GM19438 (cell line): ENCODE data around the gene PLEKHA5.
A peak's percentile ranks its signal among the peaks of the same experiment; 100 is the strongest.
"Not testable (repeated sequence)": the region's sequence is repeated elsewhere in the genome, so short reads cannot be mapped to it uniquely, and the experiment has no call there.

Experiments used
- ATAC-seq: cut with Tn5 transposase; IDR thresholded peaks from one replicate; pipeline ENCODE4 v1.9.1; 2021; ENCODE audit warnings: low read depth; ENCODE audit not compliant: unreplicated experiment

The PLEKHA5 gene

DNA sequence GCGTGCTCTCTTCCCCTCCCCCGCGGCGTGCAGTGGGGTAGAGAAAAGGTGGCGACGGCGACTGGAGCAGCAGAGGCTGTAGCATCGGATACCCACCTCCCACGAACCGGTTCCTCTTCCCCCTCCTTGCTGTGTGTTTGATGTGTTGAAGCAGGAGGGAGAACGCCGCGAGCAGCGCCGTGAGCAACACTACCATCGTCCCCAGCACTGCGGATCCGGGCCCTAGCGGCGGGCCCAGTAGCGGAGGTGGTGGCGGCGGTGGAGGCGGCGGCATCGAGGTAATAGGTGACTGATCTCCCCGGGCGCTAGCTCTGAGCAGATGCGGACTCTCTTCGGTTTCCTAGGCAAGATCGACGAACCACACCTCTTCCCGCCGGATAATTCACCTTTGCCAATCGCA, 176.8 kb downstream of the PLEKHA5 start:
- no peak for ATAC-seq

DNA sequence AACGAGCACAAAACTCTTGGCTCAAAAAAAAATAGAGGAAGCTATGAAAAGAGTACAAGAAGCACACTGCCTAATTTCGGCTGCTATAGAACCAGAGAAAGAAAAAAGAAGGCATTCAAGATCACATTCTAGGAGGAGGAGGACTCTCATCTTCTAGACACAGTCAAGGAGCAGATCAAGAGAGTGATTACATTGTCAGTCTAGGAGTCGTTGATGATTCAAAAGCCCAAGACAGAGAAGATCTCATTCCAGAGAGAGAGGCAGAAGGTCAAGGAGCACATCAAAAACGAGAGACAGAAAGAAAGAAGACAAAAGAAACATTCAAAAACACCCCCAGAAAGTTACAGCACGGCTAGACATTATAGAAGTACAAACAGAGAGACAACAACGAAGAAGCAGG, 177.9 kb downstream of the PLEKHA5 start:
- ATAC-seq = no peak

DNA sequence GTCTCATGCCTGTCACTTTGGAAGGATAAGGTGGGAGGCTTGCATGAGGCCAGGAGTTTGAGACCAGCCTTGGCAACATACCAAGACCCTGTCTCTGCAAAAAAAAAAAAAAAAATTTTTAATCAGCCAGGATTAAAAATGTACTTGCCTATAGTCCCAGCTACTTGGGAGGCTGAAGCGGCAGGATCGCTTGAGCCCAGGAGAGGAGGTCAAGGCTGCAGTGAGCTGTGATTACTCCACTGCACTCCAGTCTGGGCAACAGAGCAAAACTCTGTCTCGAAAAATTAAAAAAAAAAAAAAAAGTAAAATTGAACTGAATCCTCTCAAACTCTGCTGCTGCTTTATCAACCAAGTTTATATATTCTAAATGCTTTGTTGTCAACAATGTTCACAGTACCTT, 181.6 kb downstream of the PLEKHA5 start:
- no peak for ATAC-seq

DNA sequence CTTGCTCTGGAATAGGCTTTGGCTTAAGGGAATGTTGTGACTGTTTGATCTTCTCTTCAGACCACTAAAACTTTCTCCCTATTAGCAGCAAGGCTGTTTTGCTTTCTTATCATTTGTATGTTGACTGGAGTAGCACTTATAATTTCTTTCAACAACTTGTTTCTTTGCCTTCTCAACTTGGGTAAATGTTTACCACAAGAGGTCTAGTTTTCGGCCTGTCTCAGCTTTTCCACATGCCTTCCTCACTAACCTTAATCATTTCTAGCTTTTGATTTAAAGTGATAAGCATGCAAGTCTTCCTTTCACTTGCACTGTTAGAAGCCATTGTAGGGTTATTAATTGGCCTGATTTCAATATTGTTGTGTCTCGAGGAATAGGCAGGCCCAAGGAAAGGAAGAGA, 183.1 kb downstream of the PLEKHA5 start:
- no peak for ATAC-seq

DNA sequence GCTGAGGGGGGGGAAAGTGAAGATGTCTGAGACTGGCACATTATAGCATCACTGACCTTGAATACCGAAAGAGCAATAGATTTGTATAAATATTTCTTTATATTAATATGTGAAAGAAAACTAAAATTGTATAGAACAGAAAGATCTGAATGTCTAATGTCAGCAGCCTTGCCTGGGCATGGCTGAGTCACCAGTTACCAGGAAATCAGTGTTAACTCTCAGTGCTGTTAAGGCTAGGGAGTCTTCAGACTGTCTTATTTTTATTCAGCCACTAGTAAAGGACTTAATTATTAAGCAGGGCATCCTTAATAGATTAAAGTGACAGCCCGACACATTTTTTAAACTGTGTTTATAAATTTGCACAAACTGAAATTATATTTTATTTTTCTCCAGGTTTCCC, 186.9 kb downstream of the PLEKHA5 start:
- no peak for ATAC-seq

DNA sequence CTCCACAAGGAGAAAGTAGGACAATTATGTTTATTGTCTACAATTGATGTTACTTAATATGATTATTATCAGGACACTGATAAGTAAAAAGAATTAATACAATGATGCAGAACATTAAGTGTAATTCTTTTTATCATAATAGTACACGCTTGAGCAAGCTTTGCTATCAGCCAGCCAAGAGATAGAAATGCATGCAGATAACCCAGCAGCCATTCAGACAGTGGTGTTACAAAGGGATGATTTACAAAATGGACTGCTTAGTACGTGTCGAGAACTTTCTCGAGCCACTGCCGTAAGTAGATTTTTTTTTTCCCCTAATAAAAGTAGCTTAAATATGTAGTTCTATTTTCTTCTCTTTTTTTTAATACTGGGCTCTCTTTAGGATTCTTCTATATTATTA, 192.8 kb downstream of the PLEKHA5 start:
- no peak for ATAC-seq

DNA sequence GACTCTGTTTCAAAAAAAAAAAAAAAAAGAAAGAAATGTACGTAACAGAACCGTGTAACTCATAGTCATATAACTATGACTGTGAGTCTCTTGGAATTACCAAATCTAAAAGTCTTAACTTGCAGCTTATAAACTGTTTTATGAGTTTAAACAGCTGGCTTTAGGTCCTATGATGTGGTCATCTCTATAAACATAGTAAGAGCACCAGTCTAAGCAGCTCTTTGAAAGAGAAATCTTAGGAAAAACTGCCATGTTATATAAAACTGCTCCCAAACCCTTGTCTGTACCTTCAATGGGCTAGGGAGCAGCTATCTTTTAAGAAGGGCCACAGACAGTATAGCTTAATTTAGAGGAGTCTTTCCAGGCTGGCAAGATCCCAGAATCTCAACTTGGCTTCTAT, 194.3 kb downstream of the PLEKHA5 start:
- ATAC-seq = no peak

DNA sequence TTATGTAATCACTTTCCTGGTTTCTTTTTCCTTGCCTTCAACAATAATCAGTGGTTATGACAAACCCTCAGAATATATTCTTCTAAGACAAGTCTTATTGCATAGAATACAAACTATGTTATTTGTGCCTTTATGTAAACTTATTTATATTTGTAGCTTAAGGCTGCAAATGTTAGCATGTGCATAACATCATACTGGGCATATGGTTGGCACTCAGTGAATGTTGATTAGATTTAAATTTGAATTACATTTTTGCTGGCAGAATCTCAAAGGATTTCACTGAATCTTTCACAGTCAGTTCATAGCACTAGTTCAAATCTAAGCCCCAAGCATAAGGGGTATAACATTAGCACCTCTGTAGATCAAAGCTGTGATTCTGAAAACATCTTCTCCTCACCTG, 196.6 kb downstream of the PLEKHA5 start:
- ATAC-seq = no peak

DNA sequence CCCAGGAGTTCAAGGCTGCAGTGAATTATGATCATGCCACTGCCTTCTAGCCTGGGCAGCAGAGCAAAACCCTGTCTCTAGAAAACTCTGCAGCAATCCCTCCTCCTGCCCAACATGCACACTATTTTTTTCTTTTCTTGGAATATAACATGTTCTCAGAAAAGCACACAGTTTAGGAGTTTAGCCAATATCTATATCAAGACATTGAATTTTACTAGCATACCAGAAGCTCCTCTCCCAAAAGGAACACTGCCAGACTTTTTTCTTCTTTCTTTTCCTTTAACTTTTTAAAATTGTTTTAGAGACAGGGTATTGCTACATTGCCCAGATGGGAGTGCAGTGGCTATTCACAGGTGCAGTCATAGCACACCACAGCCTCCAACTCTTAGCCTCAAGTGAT, 202.7 kb downstream of the PLEKHA5 start:
- no peak for ATAC-seq

DNA sequence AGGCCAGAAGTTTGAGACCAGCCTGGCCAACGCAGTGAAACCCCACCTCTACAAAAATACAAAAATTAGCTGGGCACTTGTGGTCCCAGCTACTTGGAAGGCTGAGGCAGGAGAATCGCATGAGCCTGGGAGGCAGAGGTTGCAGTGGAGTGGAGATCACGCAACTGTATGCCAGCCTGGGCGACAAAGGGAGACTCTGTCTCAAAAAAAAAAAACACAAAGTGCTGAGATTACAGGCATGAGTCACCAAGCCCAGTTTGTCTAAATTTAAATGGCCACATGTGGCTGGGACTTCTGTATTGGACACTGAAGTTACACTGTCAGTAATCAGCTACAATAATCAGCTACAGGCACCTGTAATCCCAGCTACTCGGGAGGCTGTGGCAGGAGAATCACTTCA, 208.9 kb downstream of the PLEKHA5 start:
- no peak for ATAC-seq

DNA sequence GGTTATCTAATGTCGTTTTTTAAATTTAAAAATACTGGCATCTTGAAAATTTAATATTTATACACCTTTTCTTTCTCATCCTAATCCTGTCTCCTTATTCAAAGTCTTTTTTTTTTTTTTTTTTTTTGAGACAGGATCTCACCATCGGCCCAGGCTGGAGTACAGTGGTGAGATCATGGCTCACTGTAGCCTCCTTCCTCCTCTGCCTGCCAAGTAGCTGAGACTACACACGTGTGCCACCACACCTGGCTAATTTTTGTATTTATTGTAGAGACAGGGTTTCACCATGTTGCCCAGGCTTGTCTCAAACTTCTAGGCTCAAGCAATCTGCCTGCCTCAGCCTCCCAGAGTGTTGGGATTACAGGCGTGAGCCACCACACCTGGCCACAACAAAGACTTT, 221.3 kb downstream of the PLEKHA5 start:
- not testable (repeated sequence) for ATAC-seq

DNA sequence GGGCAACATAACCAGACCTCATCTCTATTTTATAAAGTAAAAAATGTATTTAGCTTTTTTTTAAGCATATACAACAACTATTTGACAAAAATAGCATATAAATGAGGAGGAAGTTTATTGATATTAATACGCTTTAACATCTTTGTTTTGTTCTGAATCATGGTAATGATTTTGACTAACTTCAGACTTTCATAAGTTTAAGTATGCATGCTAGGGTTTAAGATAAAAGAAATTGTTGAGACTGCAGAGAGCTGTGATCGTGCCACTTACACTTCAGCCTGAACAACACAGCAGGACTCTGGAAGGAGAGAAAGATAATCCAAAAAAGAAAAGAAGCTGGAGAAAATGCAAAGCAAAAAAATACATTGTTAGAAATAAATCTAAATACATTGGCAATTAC, 221.8 kb downstream of the PLEKHA5 start:
- no peak for ATAC-seq

DNA sequence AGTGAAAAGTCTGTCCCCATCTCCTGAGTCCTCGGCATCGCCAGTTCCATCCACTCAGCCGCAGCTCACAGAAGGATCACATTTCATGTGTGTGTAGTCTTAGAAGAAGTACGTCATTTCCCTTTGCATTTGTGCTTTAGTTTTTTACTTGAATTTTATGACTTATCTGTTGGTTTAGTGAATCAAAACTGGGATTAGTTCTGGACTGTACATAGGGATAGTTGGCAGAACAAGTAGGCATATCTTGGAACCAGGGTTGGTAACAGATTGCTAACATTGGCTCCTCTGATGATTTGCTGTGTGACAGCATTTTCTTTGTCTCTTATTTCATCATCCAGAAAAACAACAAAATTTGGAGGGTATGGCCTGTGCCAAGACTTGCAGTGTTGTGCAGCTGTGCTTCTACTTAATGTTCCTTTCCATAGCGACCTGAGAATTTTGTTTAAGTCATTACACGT, 240.2 kb downstream of the PLEKHA5 start:
- ATAC-seq = no peak

DNA sequence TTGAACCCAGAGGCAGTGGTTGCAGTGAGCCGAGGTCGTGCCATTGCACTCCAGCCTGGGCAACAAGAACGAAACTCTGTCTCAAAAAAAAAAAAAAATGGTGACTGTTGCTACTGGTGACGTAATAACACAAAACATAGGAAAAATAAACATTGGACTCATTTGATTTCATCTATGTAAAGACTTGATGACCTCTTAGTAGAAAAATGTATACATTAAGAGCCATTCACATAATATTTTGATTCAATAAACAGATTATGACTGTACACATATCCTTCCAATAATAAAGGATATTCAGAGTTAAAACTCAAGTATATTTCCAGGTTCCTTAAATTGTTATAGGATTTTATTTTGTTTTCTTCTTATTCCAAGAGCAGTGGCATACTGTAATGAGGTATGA, 244.1 kb downstream of the PLEKHA5 start:
- no peak for ATAC-seq

DNA sequence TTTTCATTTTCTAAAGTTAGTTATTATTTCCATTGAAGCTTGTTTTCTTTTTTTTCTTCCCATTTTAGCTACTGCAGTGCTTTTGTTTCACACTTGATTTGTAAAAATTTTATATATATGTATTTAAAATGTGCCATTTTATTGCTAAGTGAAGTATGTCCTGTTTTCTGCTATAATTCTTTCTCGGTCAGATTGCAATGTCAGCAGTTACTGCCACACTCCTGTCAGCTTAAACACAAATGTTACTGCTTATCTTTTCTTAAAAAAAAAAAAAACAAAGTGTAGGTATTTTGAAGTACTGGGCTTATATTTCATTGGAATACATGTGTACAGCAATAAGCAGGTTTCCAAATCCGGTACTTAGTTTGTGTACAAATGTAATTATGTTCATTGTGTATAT, 246.4 kb downstream of the PLEKHA5 start:
- no peak for ATAC-seq

DNA sequence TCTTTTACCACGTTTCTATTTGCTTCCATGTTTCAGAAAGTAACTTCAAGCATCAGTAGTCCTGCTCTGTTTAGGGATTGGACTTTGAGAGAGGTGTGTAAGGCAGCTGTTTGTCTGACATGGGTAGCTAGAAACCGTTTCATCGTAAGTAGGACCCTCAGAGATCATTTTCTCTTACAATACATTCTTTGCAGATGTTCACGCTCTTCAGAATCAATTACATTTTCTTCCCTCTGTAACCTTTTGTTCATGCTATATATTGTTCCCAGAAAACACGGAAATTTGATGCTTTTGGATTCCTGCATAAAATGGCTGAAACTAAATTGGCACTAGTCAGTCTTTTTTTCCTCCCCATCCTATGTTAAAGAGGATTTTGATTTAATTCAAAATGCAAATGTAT, 247.2 kb downstream of the PLEKHA5 start:
- ATAC-seq = no peak

DNA sequence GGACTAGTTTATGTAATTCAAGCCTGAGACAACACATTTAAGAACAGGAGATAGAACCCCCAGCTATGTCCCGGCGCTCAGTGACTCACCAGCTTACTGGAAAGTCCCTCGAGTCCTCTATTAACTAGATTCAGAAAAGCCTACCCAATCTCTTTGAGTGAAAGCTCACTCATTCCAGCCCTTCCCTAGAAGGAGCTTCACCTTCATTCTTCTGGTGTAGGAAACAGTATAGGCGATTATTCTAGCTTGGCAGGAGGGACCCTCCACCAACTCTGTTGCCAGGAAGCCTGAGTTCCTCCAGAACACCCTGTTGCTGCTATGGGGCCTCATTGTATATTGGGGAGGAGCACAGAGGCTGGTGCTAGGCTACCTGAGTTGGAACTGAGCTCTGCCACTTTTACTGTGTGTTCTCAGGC, 252.6 kb downstream of the PLEKHA5 start:
- ATAC-seq = peak; percentile 92

DNA sequence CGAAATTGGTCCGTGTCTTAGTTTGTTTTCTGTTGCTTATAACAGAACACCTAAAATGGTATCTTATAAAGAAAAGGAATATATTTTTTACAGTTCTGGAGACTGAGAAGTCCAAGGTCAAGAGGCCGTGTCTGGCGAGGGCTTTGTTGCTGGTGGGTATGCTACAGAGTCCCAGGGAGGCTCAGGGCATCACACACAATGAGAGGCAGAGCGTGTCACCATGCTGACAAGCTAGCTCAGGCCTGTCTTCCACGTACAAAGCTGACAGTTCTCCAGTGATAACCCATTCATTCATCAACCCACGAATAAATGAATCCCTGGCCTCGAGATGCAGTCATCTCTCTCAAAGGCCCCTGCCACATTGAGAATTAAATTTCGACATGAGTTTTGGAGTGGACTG, 253.0 kb downstream of the PLEKHA5 start:
- no peak for ATAC-seq

DNA sequence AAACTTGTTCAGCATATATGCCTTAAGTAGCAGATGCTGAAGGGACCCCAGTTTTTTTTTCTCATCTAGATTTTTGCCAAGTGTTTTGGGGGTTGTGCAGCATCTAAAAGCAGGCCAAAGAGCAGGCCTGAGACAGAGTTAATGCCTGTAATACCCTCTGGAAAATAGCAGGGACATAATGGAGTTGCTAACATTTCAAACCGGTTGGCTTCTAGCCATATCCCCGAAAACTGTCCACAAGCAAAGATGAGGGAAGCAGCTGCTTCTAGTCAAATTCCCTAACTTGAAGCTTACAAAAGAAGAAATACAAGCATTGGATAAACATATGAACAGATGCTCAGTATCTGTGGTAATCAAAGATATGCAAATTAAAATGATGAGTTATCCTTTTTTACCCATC, 257.6 kb downstream of the PLEKHA5 start:
- no peak for ATAC-seq

DNA sequence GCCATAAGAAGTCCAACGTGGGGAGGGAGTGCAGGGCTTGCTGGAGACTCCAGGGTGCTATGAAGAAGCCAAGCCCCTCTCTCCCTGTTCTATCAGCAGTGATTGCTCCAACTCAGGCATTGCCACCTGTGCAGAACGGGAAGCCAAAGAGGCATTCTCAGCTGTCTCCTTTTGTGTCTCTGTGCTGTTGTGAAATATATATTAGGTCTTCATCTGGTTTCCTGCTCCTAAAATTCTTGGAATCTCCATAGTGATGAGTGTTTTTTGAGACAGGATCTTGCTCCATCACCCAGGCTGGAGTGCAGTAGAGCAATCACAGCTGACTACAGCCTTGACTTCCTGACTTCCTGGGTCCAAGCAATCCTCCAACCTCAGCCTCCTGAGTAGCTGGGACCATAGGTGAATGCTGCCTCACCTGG, 258.6 kb downstream of the PLEKHA5 start:
- no peak for ATAC-seq

DNA sequence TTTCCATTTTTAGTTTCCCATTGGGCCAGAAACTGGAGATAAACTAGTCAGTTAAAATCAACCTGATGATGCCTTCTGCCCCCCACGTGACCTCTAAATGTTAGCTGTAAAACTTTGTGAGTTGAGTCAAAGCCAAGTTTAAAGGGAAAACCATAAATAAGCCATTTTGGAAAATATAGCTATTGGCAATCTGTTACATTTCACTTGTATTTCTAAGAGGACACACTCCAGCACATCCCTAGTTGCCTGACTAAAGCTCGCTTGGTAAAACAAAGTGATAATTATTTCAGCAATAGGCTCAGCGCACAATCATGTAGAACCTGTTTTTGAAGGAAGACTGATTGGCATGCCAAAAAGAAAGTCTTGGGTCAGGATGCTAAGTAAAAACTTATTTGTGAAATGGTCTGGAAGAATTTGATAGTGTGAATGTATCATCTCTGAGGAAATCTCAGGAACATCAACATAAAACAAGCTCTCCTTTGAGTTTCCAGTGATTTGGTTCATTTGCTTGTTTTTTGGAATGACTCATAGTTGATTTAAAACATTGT, 260.6 kb downstream of the PLEKHA5 start:
- ATAC-seq = no peak

DNA sequence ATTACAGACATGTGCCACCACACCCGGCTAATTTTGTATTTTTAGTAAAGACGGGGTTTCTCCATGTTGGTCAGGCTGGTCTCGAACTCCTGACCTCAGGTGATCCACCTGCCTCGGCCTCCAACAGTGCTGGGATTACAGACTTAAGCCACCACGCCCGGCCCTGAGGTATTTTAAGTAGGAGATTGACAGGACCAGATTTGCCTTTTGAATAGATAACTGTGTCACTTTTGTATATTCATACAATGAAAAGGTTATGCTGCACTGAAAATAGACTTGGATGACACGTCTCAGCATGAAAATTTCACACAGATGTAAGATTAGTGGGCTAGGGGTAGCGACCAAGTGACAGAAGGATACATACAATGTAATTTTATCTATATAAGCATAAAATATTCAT, 263.1 kb downstream of the PLEKHA5 start:
- ATAC-seq = not testable (repeated sequence)

DNA sequence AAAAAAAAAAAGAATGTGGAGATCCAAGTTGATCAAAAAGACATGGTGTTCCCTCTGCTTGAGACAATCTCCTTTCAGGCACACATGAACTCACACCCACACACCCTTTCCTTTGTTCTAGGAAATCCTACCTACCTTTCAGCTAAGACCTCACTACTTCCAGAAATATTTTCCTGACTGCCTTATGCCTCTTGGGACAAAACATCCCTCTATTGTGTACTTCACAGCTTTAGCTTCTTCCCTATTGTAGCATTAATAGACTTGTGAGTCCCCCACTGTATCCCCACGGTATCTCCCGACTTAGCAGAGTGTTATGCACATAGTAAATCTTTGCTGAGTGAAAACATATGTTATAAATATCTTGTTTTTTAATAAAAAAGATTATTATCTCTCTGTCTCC, 264.9 kb downstream of the PLEKHA5 start:
- ATAC-seq = no peak
